ENCODE measurements around the gene GRIN3B.

GRIN3B gene

DNA sequence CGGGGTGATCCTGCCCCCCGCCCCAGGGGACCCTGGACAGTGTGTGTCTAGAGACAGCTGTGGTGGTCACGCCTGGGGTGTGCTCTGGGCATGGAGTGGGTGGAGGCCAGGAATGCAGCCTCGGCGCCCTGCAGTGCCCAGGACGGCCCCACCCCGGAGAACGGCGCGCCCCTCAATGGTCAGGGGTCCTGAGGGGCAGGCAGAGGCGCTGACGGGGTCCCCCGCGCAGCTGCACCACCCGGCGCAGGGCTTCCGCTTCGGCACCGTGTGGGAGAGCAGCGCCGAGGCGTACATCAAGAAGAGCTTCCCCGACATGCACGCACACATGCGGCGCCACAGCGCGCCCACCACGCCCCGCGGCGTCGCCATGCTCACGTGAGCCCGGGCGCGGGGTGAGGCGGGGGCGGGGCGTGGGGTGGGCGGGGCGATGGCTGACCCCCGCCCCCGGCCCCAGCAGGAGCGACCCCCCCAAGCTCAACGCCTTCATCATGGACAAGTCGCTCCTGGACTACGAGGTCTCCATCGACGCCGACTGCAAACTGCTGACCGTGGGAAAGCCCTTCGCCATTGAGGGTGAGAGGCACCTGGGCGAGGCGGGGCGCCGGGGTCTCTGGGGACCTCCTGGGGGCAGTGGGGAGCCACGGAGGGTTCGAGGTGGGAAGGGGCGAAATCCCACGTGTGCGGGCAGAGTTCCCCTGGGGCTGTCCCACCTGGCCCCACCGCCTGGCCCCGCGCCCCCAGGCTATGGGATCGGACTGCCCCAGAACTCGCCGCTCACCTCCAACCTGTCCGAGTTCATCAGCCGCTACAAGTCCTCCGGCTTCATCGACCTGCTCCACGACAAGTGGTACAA is 7.4 kb downstream of the GRIN3B start:
- H3K79me2 ChIP-seq (ENCODE audit: low read length) = no peaks in the 10 kb centered on the region; the same call in 1 of the 2 replicates
- no peaks in the 10 kb centered on the region for H3K4me1 ChIP-seq (ENCODE audit: low read length)
- H3K27me3 ChIP-seq (ENCODE audit: low read depth, low read length) = no peaks in the 10 kb centered on the region
- H3K27ac ChIP-seq (ENCODE audit: low read length) = no peak overlapping the region
- no peak overlapping the region for H3K4me2 ChIP-seq (ENCODE audit: low read length)
- H4K20me1 ChIP-seq (ENCODE audit: insufficient read depth, low read length) = peaks cover 8% of the 10 kb centered on the region; the same call in 1 of the 2 replicates
- no peak overlapping the region for H2AFZ ChIP-seq (ENCODE audit: low read depth, low read length)
- H3K9me3 ChIP-seq (ENCODE audit: insufficient read depth, low read length) = no peaks in the 10 kb centered on the region
- H3K4me3 ChIP-seq (ENCODE audit: low read length) = no peak overlapping the region
- TF ChIP-seq, protein P1, sequence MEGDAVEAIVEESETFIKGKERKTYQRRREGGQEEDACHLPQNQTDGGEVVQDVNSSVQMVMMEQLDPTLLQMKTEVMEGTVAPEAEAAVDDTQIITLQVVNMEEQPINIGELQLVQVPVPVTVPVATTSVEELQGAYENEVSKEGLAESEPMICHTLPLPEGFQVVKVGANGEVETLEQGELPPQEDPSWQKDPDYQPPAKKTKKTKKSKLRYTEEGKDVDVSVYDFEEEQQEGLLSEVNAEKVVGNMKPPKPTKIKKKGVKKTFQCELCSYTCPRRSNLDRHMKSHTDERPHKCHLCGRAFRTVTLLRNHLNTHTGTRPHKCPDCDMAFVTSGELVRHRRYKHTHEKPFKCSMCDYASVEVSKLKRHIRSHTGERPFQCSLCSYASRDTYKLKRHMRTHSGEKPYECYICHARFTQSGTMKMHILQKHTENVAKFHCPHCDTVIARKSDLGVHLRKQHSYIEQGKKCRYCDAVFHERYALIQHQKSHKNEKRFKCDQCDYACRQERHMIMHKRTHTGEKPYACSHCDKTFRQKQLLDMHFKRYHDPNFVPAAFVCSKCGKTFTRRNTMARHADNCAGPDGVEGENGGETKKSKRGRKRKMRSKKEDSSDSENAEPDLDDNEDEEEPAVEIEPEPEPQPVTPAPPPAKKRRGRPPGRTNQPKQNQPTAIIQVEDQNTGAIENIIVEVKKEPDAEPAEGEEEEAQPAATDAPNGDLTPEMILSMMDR (IDR thresholded peaks at IDR 0.05; ENCODE audit: low read depth, low read length) = no peak
- no peak for TF ChIP-seq EZH2phosphoT487 (IDR thresholded peaks at IDR 0.05; ENCODE audit: low read depth)
- peaks cover 46% of the 10 kb centered on the region for H3K36me3 ChIP-seq (replicated peaks; ENCODE audit: low read depth, low read length)
- no peak overlapping the region for H3K9ac ChIP-seq (ENCODE audit: low read length)

- no peak overlapping the region for H3K4me3 ChIP-seq (ENCODE audit: low read length)
- H2AFZ ChIP-seq (ENCODE audit: low read depth, low read length) = no peak overlapping the region
- H3K4me1 ChIP-seq (ENCODE audit: low read length) = no peaks in the 10 kb centered on the region
- peaks cover 51% of the 10 kb centered on the region for H3K36me3 ChIP-seq (replicated peaks; ENCODE audit: low read depth, low read length)
- H3K9ac ChIP-seq (ENCODE audit: low read length) = no peak overlapping the region
- H3K27ac ChIP-seq (ENCODE audit: low read length) = no peak overlapping the region
- no peaks in the 10 kb centered on the region for H3K27me3 ChIP-seq (ENCODE audit: low read depth, low read length)
- no peaks in the 10 kb centered on the region for H3K9me3 ChIP-seq (ENCODE audit: insufficient read depth, low read length)
- TF ChIP-seq, protein P1 (IDR thresholded peaks at IDR 0.05; ENCODE audit: low read depth, low read length) = no peak
- TF ChIP-seq EZH2phosphoT487 (IDR thresholded peaks at IDR 0.05; ENCODE audit: low read depth) = no peak
- H3K4me2 ChIP-seq (ENCODE audit: low read length) = no peak overlapping the region
- peaks cover 9% of the 10 kb centered on the region for H4K20me1 ChIP-seq (ENCODE audit: insufficient read depth, low read length)
- peaks cover 6% of the 10 kb centered on the region for H3K79me2 ChIP-seq (ENCODE audit: low read length)
Observed at GRCh38 chr19:1008268-1009040, 8.2 kb downstream of the GRIN3B start.

DNA sequence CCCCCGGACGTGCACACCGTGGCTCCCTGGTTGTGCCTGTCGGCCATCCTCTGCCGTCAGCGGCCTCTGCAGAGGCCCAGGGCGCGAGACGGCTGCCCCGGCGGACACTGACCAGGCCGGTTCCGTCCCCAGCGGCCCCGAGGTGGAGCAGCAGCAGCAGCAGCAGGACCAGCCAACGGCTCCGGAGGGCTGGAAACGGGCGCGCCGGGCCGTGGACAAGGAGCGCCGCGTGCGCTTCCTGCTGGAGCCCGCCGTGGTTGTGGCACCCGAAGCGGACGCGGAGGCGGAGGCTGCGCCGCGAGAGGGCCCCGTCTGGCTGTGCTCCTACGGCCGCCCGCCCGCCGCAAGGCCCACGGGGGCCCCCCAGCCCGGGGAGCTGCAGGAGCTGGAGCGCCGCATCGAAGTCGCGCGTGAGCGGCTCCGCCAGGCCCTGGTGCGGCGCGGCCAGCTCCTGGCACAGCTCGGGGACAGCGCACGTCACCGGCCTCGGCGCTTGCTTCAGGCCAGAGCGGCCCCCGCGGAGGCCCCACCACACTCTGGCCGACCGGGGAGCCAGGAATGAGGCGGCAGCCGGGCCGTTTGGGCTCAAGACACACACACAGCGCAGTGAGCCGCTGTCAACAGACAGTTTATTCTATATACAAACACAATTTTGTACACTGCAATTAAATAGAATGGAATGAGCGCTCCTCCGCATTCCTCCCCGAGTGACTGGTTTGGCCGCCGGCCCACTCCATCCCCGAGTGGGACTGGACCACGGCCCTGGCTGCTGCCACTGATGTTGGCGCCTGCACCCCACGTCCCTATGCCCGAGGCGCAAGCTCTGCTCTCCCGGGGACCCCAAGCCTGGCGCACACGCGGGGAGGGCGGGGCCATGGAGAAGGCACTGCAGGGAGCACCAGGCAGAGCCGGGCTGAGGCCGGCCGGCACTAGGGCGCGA is 9.1 kb downstream of the GRIN3B start:
- H3K36me3 ChIP-seq (replicated peaks; ENCODE audit: low read depth, low read length) = peaks cover 58% of the 10 kb centered on the region

More for the DNA sequence above, 9.1 kb downstream of the GRIN3B start:
- Histone ChIP-seq H3K4me1 (ENCODE audit: low read length) (no peaks in the 10 kb centered on the region), H4K20me1 (ENCODE audit: insufficient read depth, low read length) (peaks cover 18% of the 10 kb centered on the region), H3K79me2 (ENCODE audit: low read length) (peaks cover 15% of the 10 kb centered on the region), H3K4me2 (ENCODE audit: low read length) (no peak overlapping the region), H3K27me3 (ENCODE audit: low read depth, low read length) (no peaks in the 10 kb centered on the region), H3K4me3 (ENCODE audit: low read length) (no peak overlapping the region), H3K27ac (ENCODE audit: low read length) (no peak overlapping the region), H3K9me3 (ENCODE audit: insufficient read depth, low read length) (no peaks in the 10 kb centered on the region), H2AFZ (ENCODE audit: low read depth, low read length) (no peak overlapping the region), H3K9ac (ENCODE audit: low read length) (no peak overlapping the region)
- TF ChIP-seq, protein P1 (IDR thresholded peaks at IDR 0.05; ENCODE audit: low read depth, low read length) = no peak
- no peak for TF ChIP-seq EZH2phosphoT487 (IDR thresholded peaks at IDR 0.05; ENCODE audit: low read depth)

All from OCI-LY3 (cell line).